Fibroblast of the aortic adventitia (primary cell): ENCODE results near the gene THAP3. TPM values are rescaled to one million over a fixed set of nuclear protein-coding genes. Genes with fewer than 3 reads are reported as not detected.
"Not testable (repeated sequence)": the region's sequence is repeated elsewhere in the genome, so short reads cannot be mapped to it uniquely, and the experiment has no call there.

Source experiments
- DNase-seq: peaks from one replicate; pipeline ENCODE4 v3.0.0-alpha.2; 2010; ENCODE audit warnings: low read depth
- H3K4me3 ChIP-seq: 2 replicates; pipeline ENCODE4 v1.5.1; 2011; ENCODE audit warnings: low read depth, mild to moderate bottlenecking, control low read depth, low read length, moderate library complexity
- CTCF ChIP-seq: IDR thresholded peaks from 2 replicates; pipeline ENCODE4 v1.5.1; 2011; ENCODE audit warnings: mild to moderate bottlenecking, low read length, control low read depth, inconsistent platforms; ENCODE audit not compliant: insufficient read depth
- total RNA-seq: library from RNA; depleted of rRNA; stranded (reverse); fragments of >200 nt; gene quantifications from 2 replicates; pipeline ENCODE4 v1.2.3, GENCODE V29; 2012; ENCODE audit warnings: low replicate concordance

The THAP3 gene
- total RNA-seq, 1 donor: 9.2 TPM

GRCh38 chr1:6652986-6653385 is 28.3 kb downstream of the THAP3 start:
- no peak for TF ChIP-seq CTCF
- no peak overlapping the region for H3K4me3 ChIP-seq
- no peak for DNase-seq

DNA sequence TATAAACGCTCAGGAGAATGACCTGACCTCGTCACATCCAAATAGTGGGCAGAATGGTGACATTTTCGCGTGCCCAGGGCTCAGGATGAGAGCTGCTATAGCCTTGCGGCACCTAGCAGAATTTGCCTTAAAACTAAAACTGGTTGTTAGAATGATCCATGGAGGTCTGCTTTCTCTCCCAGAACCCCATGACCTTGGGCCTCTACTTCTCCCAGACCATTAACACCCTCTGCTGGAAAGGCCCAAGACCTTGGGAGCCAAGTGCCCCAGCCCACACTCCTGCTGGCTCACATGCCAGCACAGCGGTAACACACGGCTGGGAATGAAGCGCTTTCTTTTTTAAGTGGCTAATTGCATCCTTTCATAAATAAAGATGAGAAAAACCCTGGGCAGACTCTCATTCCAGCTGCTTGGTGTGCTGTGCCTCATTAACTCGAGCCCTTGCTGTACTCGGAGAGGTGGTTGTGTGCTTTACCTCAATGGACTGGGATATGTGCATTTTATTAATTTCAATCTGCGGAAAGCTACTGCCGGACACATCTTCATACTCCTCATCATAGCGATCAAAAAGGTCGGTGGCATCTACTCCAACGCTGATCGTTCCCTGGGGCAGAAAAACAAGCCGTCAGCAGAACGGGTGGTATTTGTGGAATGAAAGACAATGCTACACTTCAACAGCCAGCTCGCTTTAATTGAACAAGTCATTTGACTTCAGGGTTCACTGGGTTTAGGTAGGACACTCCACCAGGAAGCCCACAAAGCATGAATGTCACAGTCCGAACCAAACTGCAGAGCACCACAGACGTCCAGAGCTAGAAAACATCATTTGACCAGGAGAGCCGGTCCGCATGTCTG is 29.0 kb downstream of the THAP3 start:
- TF ChIP-seq CTCF: no peak
- no peak overlapping the region for H3K4me3 ChIP-seq
- DNase-seq: no peak

DNA sequence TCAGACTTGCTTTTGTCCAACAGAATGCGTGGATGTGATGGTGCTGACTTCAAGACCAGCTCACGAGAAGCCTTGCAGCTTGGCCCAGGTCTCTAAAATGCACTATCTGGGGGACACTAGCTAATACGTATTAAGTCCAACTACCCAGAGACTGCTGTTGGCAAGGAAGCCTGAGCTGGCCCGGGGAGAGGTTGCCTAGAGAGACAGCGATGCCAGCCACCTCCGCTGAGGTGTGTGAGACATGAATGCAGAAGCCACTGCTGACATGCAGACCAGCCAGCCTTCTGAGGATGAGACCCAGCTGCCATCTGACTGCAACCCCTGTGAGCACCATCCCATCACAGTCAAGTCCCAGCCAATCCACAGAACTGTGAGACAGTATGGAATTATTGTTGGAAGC is 32.5 kb downstream of the THAP3 start:
- TF ChIP-seq CTCF: no peak
- DNase-seq: no peak
- H3K4me3 ChIP-seq: no peak overlapping the region

GRCh38 chr1:6658359-6659060 is 33.8 kb downstream of the THAP3 start:
- H3K4me3 ChIP-seq: no peak overlapping the region
- DNase-seq: no peak
- TF ChIP-seq CTCF: no peak

DNA sequence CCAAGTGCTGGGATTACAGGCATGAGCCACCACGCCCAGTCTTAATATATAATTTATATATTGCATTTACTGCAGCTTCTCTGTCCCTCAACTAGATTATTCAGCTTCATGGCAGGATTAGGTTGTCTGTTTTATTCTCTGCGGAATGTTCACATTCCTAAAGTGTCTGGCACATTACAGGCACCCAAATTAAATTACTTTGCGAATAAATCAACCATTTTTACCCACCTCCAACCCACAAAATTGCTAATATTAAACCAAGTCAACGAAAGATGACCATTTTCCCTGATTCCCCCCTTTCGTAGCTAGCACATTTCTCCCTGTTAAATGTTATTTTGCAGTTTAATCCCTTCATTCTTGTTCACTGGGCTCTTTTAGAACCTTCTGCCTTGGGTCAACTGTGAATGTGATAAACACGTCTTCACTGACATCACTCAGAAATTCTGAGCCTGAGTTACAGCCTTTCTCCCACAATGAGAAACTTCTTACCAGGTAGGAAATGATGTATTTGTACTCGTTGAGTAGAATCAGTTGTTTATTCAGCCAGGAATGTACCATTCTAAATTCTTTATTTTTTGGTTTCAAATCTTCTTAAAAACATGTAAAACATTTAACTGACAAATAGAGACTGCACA is 35.9 kb downstream of the THAP3 start:
- no peak overlapping the region for H3K4me3 ChIP-seq
- no peak for TF ChIP-seq CTCF
- DNase-seq: no peak

GRCh38 chr1:6662468-6662867 is 37.8 kb downstream of the THAP3 start:
- not testable (repeated sequence) for H3K4me3 ChIP-seq, DNase-seq

DNA sequence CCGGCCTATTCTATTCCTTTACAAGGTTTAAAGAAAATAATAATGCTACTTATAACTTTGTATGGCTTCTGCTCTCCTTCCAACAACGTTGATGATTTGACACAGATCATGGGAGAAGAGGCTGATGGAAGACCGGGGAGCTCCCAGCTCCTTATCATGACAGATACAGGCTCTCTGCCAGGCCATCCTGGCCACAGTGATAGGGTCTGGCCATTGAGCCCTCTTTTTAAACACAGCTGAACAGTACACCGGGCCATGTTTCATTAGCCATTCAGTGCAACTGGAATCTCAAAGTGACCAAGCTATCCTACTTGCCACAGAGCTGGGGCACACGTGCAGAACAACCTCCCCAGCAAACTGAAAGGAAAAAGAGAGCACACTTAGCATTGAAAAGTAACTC is 42.0 kb downstream of the THAP3 start:
- DNase-seq: no peak
- TF ChIP-seq CTCF: no peak
- no peak overlapping the region for H3K4me3 ChIP-seq
